Testis (tissue), 2 donors: ENCODE data around the gene NR6A1.

Experiments used
- POLR2A ChIP-seq: fragments of 450-650 bp; IDR thresholded peaks from one replicate; pipeline ENCODE4 v1.6.1; 2017; ENCODE audit warnings: antibody characterized with exemption, mild to moderate bottlenecking, moderate library complexity
- TF ChIP-seq, protein P1 (sequence below), 3 experiments: fragments of 450-650 bp in 2 of 3; fragments of 200-600 bp in 1 of 3; sonication (generic) in 1 of 3; IDR thresholded peaks; one replicate each; pipeline ENCODE4 v1.5.1; 2016 to 2019; ENCODE audit warnings: antibody characterized with exemption in 3 of 3, mild to moderate bottlenecking in 2 of 3, moderate library complexity in 1 of 3

DNA sequence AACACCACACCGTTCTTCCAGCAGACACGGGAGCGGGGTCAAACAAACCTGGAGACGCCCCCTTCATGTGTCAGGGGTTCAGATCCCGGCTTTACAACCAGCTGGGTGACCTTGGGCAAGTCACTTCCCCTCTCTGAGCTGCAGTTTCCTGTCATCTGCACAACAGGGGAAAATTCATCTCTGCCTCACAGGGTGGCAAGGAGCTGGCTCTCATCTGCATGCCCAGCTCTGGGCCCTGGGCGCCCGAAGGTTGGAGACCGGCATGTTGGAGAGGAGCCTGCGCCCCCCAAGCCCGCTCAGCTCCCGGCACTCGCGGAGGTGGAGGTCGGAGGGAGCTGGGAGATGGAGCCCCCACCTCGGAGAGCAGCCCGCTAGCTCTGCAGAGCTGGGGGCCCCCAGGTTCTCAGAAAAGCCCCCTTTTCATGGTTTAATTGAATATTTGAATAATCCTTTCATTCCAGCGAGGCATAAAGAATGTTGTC is 284.3 kb downstream of the NR6A1 start:
- TF ChIP-seq, protein P1, sequence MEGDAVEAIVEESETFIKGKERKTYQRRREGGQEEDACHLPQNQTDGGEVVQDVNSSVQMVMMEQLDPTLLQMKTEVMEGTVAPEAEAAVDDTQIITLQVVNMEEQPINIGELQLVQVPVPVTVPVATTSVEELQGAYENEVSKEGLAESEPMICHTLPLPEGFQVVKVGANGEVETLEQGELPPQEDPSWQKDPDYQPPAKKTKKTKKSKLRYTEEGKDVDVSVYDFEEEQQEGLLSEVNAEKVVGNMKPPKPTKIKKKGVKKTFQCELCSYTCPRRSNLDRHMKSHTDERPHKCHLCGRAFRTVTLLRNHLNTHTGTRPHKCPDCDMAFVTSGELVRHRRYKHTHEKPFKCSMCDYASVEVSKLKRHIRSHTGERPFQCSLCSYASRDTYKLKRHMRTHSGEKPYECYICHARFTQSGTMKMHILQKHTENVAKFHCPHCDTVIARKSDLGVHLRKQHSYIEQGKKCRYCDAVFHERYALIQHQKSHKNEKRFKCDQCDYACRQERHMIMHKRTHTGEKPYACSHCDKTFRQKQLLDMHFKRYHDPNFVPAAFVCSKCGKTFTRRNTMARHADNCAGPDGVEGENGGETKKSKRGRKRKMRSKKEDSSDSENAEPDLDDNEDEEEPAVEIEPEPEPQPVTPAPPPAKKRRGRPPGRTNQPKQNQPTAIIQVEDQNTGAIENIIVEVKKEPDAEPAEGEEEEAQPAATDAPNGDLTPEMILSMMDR (IDR thresholded peaks at IDR 0.05): no peak
- no peak for TF ChIP-seq POLR2A
